ENCODE results near the gene FXYD5.

DNA sequence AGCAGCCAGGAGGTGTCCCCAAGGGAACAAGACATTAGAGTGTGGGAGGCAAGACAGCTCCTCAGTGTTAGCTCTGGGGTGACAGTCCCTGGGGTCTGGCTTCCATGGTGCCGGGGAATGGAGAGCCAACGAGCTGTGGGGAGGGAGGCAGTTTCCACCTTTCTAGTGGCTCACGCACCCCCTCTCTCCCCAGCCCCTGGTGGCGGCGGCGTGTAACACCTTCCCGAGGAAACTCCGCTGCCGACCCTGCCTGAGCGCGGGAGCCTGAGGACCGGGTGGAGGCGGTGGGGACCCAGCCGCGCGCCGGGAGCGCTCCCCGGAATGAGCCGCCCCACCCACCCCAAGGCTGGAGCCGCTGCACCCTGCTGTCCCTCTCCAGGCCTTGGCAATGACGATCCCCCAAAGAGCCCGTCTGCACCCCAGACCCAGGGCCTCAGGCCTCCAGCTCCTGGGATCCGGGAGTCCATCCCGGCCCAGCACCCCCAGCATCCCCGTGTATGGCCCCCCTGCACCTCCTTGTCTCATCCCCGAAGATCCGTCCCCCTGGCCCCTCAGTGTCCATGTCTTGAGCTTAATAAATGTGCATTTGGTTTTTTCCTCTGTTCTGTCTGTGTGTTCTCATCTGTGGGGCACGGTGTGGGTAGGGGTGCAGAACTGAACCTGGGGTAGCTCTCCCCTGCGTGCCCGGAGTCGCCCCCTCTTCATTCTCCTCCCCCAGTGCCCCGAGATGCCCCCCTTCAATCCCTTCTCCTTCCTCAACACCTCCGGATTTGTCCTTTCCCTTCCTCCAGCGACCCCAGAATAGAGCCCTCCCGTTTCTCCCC lies 622 bp upstream of the FXYD5 start:
- TF ChIP-seq, protein P1, sequence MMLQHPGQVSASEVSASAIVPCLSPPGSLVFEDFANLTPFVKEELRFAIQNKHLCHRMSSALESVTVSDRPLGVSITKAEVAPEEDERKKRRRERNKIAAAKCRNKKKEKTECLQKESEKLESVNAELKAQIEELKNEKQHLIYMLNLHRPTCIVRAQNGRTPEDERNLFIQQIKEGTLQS (IDR thresholded peaks at IDR 0.05), result no peak
- TF ChIP-seq POLR2A (IDR thresholded peaks at IDR 0.05; ENCODE audit: borderline replicate concordance, extremely low read depth, insufficient read depth, insufficient read length) (no peak), SIN3A (IDR thresholded peaks at IDR 0.05; ENCODE audit: low read depth) (no peak), ZFX (IDR thresholded peaks at IDR 0.05) (no peak), ELF1 (IDR thresholded peaks at IDR 0.05; ENCODE audit: borderline replicate concordance, low read depth) (no peak)
- TF ChIP-seq, protein P2, sequence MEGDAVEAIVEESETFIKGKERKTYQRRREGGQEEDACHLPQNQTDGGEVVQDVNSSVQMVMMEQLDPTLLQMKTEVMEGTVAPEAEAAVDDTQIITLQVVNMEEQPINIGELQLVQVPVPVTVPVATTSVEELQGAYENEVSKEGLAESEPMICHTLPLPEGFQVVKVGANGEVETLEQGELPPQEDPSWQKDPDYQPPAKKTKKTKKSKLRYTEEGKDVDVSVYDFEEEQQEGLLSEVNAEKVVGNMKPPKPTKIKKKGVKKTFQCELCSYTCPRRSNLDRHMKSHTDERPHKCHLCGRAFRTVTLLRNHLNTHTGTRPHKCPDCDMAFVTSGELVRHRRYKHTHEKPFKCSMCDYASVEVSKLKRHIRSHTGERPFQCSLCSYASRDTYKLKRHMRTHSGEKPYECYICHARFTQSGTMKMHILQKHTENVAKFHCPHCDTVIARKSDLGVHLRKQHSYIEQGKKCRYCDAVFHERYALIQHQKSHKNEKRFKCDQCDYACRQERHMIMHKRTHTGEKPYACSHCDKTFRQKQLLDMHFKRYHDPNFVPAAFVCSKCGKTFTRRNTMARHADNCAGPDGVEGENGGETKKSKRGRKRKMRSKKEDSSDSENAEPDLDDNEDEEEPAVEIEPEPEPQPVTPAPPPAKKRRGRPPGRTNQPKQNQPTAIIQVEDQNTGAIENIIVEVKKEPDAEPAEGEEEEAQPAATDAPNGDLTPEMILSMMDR (IDR thresholded peaks at IDR 0.05 in 2 of 3, conservative IDR thresholded peaks at IDR 0.05 in 1 of 3; ENCODE audit: borderline replicate concordance in 1 of 3, insufficient read depth in 1 of 3, low read depth in 2 of 3, low read length in 2 of 3), result peak; percentile 22 to 72 (median 68); a peak in 5 of 6 replicates
- TF ChIP-seq, protein P3, sequence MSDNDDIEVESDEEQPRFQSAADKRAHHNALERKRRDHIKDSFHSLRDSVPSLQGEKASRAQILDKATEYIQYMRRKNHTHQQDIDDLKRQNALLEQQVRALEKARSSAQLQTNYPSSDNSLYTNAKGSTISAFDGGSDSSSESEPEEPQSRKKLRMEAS (IDR thresholded peaks at IDR 0.05), result no peak
